ENCODE data around the gene ST3GAL6.

Gene ST3GAL6

GRCh38 chr3:98784042-98784441, 20.9 kb downstream of the ST3GAL6 start:
- H3K4me3 ChIP-seq (ENCODE audit: low read depth, low read length) = no peak overlapping the region
- no peak for DNase-seq (ENCODE audit: low read depth)
- TF ChIP-seq POLR2A (IDR thresholded peaks at IDR 0.05; ENCODE audit: extremely low read depth, insufficient read length) (no peak), MAX (IDR thresholded peaks at IDR 0.05; ENCODE audit: low read depth, low read length) (no peak), MYC (IDR thresholded peaks at IDR 0.05; ENCODE audit: low read depth, low read length) (no peak), CTCF (IDR thresholded peaks at IDR 0.05; ENCODE audit: low read depth, low read length) (no peak)

GRCh38 chr3:98784666-98785600, 21.8 kb downstream of the ST3GAL6 start:
- peak; percentile 62 for DNase-seq (ENCODE audit: low read depth)
- TF ChIP-seq CTCF (IDR thresholded peaks at IDR 0.05; ENCODE audit: low read depth, low read length) (no peak), MAX (IDR thresholded peaks at IDR 0.05; ENCODE audit: low read depth, low read length) (no peak), MYC (IDR thresholded peaks at IDR 0.05; ENCODE audit: low read depth, low read length) (no peak), POLR2A (IDR thresholded peaks at IDR 0.05; ENCODE audit: extremely low read depth, insufficient read length) (no peak)
- H3K4me3 ChIP-seq (ENCODE audit: low read depth, low read length) = no peak overlapping the region

- TF ChIP-seq CTCF (IDR thresholded peaks at IDR 0.05; ENCODE audit: low read depth, low read length) (no peak), MYC (IDR thresholded peaks at IDR 0.05; ENCODE audit: low read depth, low read length) (no peak), POLR2A (IDR thresholded peaks at IDR 0.05; ENCODE audit: extremely low read depth, insufficient read length) (no peak), MAX (IDR thresholded peaks at IDR 0.05; ENCODE audit: low read depth, low read length) (no peak)
- no peak overlapping the region for H3K4me3 ChIP-seq (ENCODE audit: low read depth, low read length)
- peak; percentile 85 for DNase-seq (ENCODE audit: low read depth)
These were observed 23.3 kb downstream of the ST3GAL6 start for GRCh38 chr3:98786364-98787006.

DNA sequence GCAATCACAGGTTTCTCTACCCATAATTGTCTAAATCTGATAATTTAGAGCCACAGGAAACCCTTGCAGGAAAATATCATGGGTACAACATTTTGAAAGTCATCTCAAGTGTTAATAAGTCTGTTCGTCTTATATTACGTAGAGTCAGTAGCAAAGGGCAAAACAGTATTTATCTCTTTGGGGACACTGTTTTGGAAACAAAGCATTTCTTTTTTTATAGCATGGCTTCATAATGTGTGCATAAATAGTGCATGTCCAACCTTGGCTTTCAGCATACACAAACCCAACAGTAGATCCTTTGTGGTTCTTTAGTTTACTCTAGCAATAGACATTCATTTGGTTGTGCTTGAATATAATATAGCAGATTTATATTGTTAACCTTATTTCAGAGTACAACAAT, 24.0 kb downstream of the ST3GAL6 start:
- DNase-seq (ENCODE audit: low read depth) = no peak
- TF ChIP-seq POLR2A (IDR thresholded peaks at IDR 0.05; ENCODE audit: extremely low read depth, insufficient read length) = no peak
- TF ChIP-seq MYC (IDR thresholded peaks at IDR 0.05; ENCODE audit: low read depth, low read length) = no peak
- TF ChIP-seq CTCF (IDR thresholded peaks at IDR 0.05; ENCODE audit: low read depth, low read length) = no peak
- no peak for TF ChIP-seq MAX (IDR thresholded peaks at IDR 0.05; ENCODE audit: low read depth, low read length)
- H3K4me3 ChIP-seq (ENCODE audit: low read depth, low read length) = no peak overlapping the region

GRCh38 chr3:98788651-98789050, 25.5 kb downstream of the ST3GAL6 start:
- H3K4me3 ChIP-seq (ENCODE audit: low read depth, low read length) = no peak overlapping the region
- no peak for DNase-seq (ENCODE audit: low read depth)
- no peak for TF ChIP-seq MYC (IDR thresholded peaks at IDR 0.05; ENCODE audit: low read depth, low read length)

Measured in NB4 (cell line).